HCT116 (cell line): ENCODE results near the gene GNB1L. TPM values are rescaled to one million over a fixed set of nuclear protein-coding genes. Genes with fewer than 3 reads are reported as not detected.

Source experiments
- ATAC-seq: fragments of 200-7000 bp; cut with Tn5 transposase; 2 replicates; pipeline ENCODE4 v1.9.1; 2020; ENCODE audit warnings: mild to moderate bottlenecking, moderate library complexity
- BruUV-seq: library from RNA; stranded (reverse); fragments of 400-500 nt; replicated peaks from 2 replicates; lab custom pipeline; 2021; lab: Mats Ljungman, UMichigan
- CTCF ChIA-PET: fragments of 300-600 bp; sonication (Branson Sonifier 250); formaldehyde crosslinking; loops from one replicate; lab custom pipeline; 2021; ENCODE audit warnings: antibody characterized with exemption; lab: Charles Lee
- POLR2A ChIA-PET: fragments of 300-600, 350-600 bp; sonication (Branson Sonifier 250); formaldehyde crosslinking; loops from one replicate; lab custom pipeline; 2021; ENCODE audit warnings: antibody characterized with exemption; lab: Charles Lee
- RAD21 ChIA-PET, 2 experiments: fragments of 300-600 bp; sonication (Branson Sonifier 250); formaldehyde crosslinking; loops; one replicate each; lab custom pipeline; 2023; ENCODE audit warnings: low total read pairs in 2 of 2; ENCODE audit not compliant: uncharacterized antibody in 2 of 2, unreplicated experiment in 2 of 2, low non-redundant PET in 1 of 2; lab: Charles Lee
- DNase-seq: peaks from one replicate; pipeline ENCODE4 v3.0.0-alpha.2; 2010; ENCODE audit warnings: low read depth, low spot score
- H2AFZ ChIP-seq: fragments of 200-600 bp; shearing (Covaris generic), sonication (generic); 2 replicates; pipeline ENCODE4 v1.6.1; 2017; ENCODE audit warnings: low read depth, mixed run types, mixed read lengths, antibody characterized with exemption, low read length; ENCODE audit not compliant: poor library complexity, severe bottlenecking
- H3K27ac ChIP-seq: 2 replicates; pipeline ENCODE4 v1.5.1; 2012; ENCODE audit warnings: low read depth, low read length
- H3K27me3 ChIP-seq: fragments of 200-600 bp; sonication (generic); 2 replicates; pipeline ENCODE4 v1.6.1; 2016; ENCODE audit warnings: mixed run types, low read length, mixed read lengths; ENCODE audit not compliant: insufficient read depth
- H3K36me3 ChIP-seq, 2 experiments: fragments of 200-500 bp in 1 of 2; fragments of 200-600 bp in 1 of 2; sonication (Bioruptor generic) in 1 of 2; sonication (generic) in 1 of 2; 2 replicates each; pipeline versions ENCODE4 v1.5.1 to v1.6.1; 2014 to 2016; ENCODE audit warnings: low read length in 2 of 2, inconsistent platforms in 1 of 2, mixed read lengths in 1 of 2, mixed run types in 1 of 2; ENCODE audit not compliant: insufficient read depth in 2 of 2, control insufficient read depth in 1 of 2
- H3K4me1 ChIP-seq, 2 experiments: fragments of 200-600 bp in 1 of 2; sonication (generic) in 1 of 2; 2 replicates each; pipeline versions ENCODE4 v1.5.1 to v1.6.1; 2012 to 2017; ENCODE audit warnings: low read length in 2 of 2, inconsistent platforms in 1 of 2, mild to moderate bottlenecking in 1 of 2, mixed read lengths in 1 of 2, mixed run types in 1 of 2, moderate library complexity in 1 of 2; ENCODE audit not compliant: insufficient read depth in 2 of 2, control insufficient read depth in 1 of 2
- H3K4me2 ChIP-seq: fragments of 200-600 bp; sonication (generic); 2 replicates; pipeline ENCODE4 v1.6.1; 2017; ENCODE audit warnings: mixed run types, low read length, mixed read lengths
- H3K4me3 ChIP-seq, 2 experiments: fragments of 200-600 bp in 1 of 2; sonication (generic) in 1 of 2; replicated peaks in 1 of 2; 2 replicates each; pipeline ENCODE4 v1.5.1; 2011 to 2016; ENCODE audit warnings: low read length in 2 of 2, control low read depth in 1 of 2, low read depth in 1 of 2, mild to moderate bottlenecking in 1 of 2, mixed read lengths in 1 of 2, mixed run types in 1 of 2
- H3K79me2 ChIP-seq: fragments of 200-600 bp; sonication (generic); 2 replicates; pipeline ENCODE4 v1.6.1; 2017; ENCODE audit warnings: mild to moderate bottlenecking, mixed run types, low read length, moderate library complexity, mixed read lengths; ENCODE audit not compliant: insufficient read depth
- H3K9ac ChIP-seq: fragments of 200-600 bp; sonication (generic); 2 replicates; pipeline ENCODE4 v1.6.1; 2016; ENCODE audit warnings: low read length, mixed read lengths
- H3K9me2 ChIP-seq: fragments of 200-600 bp; sonication (generic), shearing (Covaris generic); 2 replicates; pipeline ENCODE4 v1.6.1; 2017; ENCODE audit warnings: mixed run types, mild to moderate bottlenecking, moderate library complexity; ENCODE audit not compliant: insufficient read depth
- H3K9me3 ChIP-seq, 2 experiments: fragments of 200-500 bp in 1 of 2; fragments of 200-600 bp in 1 of 2; sonication (Bioruptor generic) in 1 of 2; sonication (generic) in 1 of 2; 2 replicates each; pipeline ENCODE4 v1.6.1; 2014 to 2017; ENCODE audit warnings: low read length in 2 of 2, mixed read lengths in 2 of 2, inconsistent platforms in 1 of 2, low read depth in 1 of 2, mild to moderate bottlenecking in 1 of 2, mixed run types in 1 of 2, moderate library complexity in 1 of 2; ENCODE audit not compliant: control insufficient read depth in 1 of 2, insufficient read depth in 1 of 2
- H4K20me1 ChIP-seq: fragments of 200-600 bp; sonication (generic), shearing (Covaris generic); 2 replicates; pipeline ENCODE4 v1.6.1; 2017; ENCODE audit warnings: mixed run types, mild to moderate bottlenecking, moderate library complexity; ENCODE audit not compliant: insufficient read depth
- CBX3 ChIP-seq: IDR thresholded peaks from 2 replicates; pipeline ENCODE4 v1.6.1; 2012; ENCODE audit warnings: low read depth
- CTCF ChIP-seq, 3 experiments: fragments of 200-600 bp in 1 of 3; sonication (generic) in 1 of 3; IDR thresholded peaks in 2 of 3; conservative IDR thresholded peaks in 1 of 3; 2 replicates each; pipeline ENCODE4 v1.5.1; 2012 to 2017; ENCODE audit warnings: low read depth in 2 of 3, low read length in 2 of 3, antibody characterized with exemption in 1 of 3, borderline replicate concordance in 1 of 3, control low read depth in 1 of 3, mild to moderate bottlenecking in 1 of 3, mixed read lengths in 1 of 3, mixed run types in 1 of 3, moderate library complexity in 1 of 3; ENCODE audit not compliant: insufficient read depth in 1 of 3
- EGR1 ChIP-seq: IDR thresholded peaks from 2 replicates; pipeline ENCODE4 v1.6.1; 2012; ENCODE audit warnings: low read depth
- EZH2 ChIP-seq: fragments of 200-600 bp; sonication (generic); IDR thresholded peaks from 2 replicates; pipeline ENCODE4 v1.6.1; 2017; ENCODE audit warnings: antibody characterized with exemption, mixed run types
- EZH2phosphoT487 ChIP-seq: fragments of 200-600 bp; IDR thresholded peaks from 2 replicates; pipeline ENCODE4 v1.6.1; 2018; ENCODE audit warnings: antibody characterized with exemption, borderline replicate concordance
- MAX ChIP-seq: IDR thresholded peaks from 2 replicates; pipeline ENCODE4 v1.6.1; 2012
- RAD21 ChIP-seq: IDR thresholded peaks from 2 replicates; pipeline ENCODE4 v1.6.1; 2012; ENCODE audit warnings: low read depth, mild to moderate bottlenecking
- SRF ChIP-seq: IDR thresholded peaks from 2 replicates; pipeline ENCODE4 v1.6.1; 2012; ENCODE audit warnings: low read depth
- TCF7L2 ChIP-seq: IDR thresholded peaks from 2 replicates; pipeline ENCODE4 v1.7.0; 2011; ENCODE audit warnings: borderline replicate concordance, inconsistent platforms; ENCODE audit not compliant: insufficient read depth, insufficient read length; ENCODE audit errors: extremely low read depth
- YY1 ChIP-seq: IDR thresholded peaks from 2 replicates; pipeline ENCODE4 v1.6.1; 2011; ENCODE audit warnings: low read length, low read depth, moderate library complexity, mild to moderate bottlenecking; ENCODE audit not compliant: insufficient replicate concordance; ENCODE audit errors: extremely low read depth
- ZFX ChIP-seq: fragments of 450-650 bp; IDR thresholded peaks from 2 replicates; pipeline ENCODE4 v1.6.1; 2017
- ZNF274 ChIP-seq: fragments of 200-500 bp; sonication (Bioruptor generic); IDR thresholded peaks from 2 replicates; pipeline ENCODE4 v1.6.1; 2014; ENCODE audit warnings: mild to moderate bottlenecking, low read depth, low read length, inconsistent platforms
- intact Hi-C: fragments of 100-400 bp; cut with micrococcal nuclease; formaldehyde crosslinking; loops from 2 replicates; pipeline ENCODE4 v1.10.0; 2022
- total RNA-seq: library from RNA; stranded (reverse); gene quantifications from one replicate; pipeline ENCODE4 v1.2.1, GENCODE V29; 2021; ENCODE audit not compliant: unreplicated experiment

Gene GNB1L
- total RNA-seq, 1 experiment from 2014 or later = 12.1 TPM

GRCh38 chr22:19757140-19757984 is 97.3 kb downstream of the GNB1L start (continued):
- no peak for TF ChIP-seq EZH2
- TF ChIP-seq ZNF274 = no peak
- TF ChIP-seq EZH2phosphoT487 = no peak
- TF ChIP-seq CBX3 = no peak
- TF ChIP-seq EGR1 = no peak
- no peak for TF ChIP-seq TCF7L2

GRCh38 chr22:19756288-19757128 is 98.2 kb downstream of the GNB1L start:
- H3K4me2 ChIP-seq = peak overlapping the region; percentile 68
- TF ChIP-seq SRF = no peak
- peak; percentile 83 for TF ChIP-seq RAD21
- no peak for TF ChIP-seq YY1
- TF ChIP-seq ZNF274 = no peak
- TF ChIP-seq ZFX = peak; percentile 32; the same call in 1 of the 2 replicates
- peak; percentile 68 to 78 (median 74) for TF ChIP-seq CTCF (IDR thresholded peaks at IDR 0.05 in 2 of 3, conservative IDR thresholded peaks at IDR 0.05 in 1 of 3; ENCODE audit: borderline replicate concordance in 1 of 3, insufficient read depth in 1 of 3, low read depth in 2 of 3, low read length in 2 of 3)
- 0 out of 2 replicates have a peak, but pooled peaks have one; percentile 58 for TF ChIP-seq MAX
- DNase-seq = peak; percentile 34
- ChIA-PET RAD21 (interaction anchor here (0.6 to 1.8 kb wide), 5 partner anchors 26 to 154 kb away, joined by 3 to 14 read pairs (median 5); no protein-coding TSS in a partner anchor), CTCF (interaction anchor here (0.6 to 3.1 kb wide), 14 partner anchors 9 to 460 kb away, joined by 3 to 28 read pairs (median 3); no protein-coding TSS in a partner anchor), POLR2A (interaction anchor here (1.0 kb wide), 1 partner anchor 9 kb away, joined by 4 read pairs; no protein-coding TSS in a partner anchor)
- H3K9me2 ChIP-seq = no peaks in the 10 kb centered on the region
- H4K20me1 ChIP-seq = no peaks in the 10 kb centered on the region
- peak overlapping the region; percentile 32 to 53 for H3K4me3 ChIP-seq
- H3K27ac ChIP-seq = peak overlapping the region; percentile 14; the same call in 1 of the 2 replicates
- H3K9me3 ChIP-seq = no peaks in the 10 kb centered on the region
- peak overlapping the region; percentile 48 for H3K9ac ChIP-seq
- intact Hi-C loops = loop anchor here (1.0 to 2.0 kb wide), 2 partner anchors 26 to 154 kb away; no protein-coding TSS in a partner anchor
- H3K79me2 ChIP-seq = no peaks in the 10 kb centered on the region
- ATAC-seq = peak; percentile 88
- BruUV-seq = no TSS peak
- H2AFZ ChIP-seq = peak overlapping the region; percentile 5
- peaks cover 4 to 16% of the 10 kb centered on the region in 2 experiments; a peak in 3 of 4 replicates for H3K4me1 ChIP-seq
- no peaks in the 10 kb centered on the region for H3K27me3 ChIP-seq
- no peaks in the 10 kb centered on the region for H3K36me3 ChIP-seq
